Lung microvascular endothelial cell (primary cell): ENCODE data around the gene HPSE. TPM values are rescaled to one million over a fixed set of nuclear protein-coding genes. Genes with fewer than 3 reads are reported as not detected.

ENCODE experiments used
- DNase-seq, 2 donors: peaks; one replicate each; pipeline versions ENCODE4 v3.0.0 to v3.0.0-alpha.2; 2010; ENCODE audit warnings: low read depth in 2 of 2
- total RNA-seq: library from RNA; depleted of rRNA; stranded (reverse); fragments of >200 nt; gene quantifications from 2 replicates; pipeline ENCODE4 v1.2.1, GENCODE V29; 2014

HPSE gene
- 4.4 and 7.3 TPM in 2 replicates for total RNA-seq

DNA sequence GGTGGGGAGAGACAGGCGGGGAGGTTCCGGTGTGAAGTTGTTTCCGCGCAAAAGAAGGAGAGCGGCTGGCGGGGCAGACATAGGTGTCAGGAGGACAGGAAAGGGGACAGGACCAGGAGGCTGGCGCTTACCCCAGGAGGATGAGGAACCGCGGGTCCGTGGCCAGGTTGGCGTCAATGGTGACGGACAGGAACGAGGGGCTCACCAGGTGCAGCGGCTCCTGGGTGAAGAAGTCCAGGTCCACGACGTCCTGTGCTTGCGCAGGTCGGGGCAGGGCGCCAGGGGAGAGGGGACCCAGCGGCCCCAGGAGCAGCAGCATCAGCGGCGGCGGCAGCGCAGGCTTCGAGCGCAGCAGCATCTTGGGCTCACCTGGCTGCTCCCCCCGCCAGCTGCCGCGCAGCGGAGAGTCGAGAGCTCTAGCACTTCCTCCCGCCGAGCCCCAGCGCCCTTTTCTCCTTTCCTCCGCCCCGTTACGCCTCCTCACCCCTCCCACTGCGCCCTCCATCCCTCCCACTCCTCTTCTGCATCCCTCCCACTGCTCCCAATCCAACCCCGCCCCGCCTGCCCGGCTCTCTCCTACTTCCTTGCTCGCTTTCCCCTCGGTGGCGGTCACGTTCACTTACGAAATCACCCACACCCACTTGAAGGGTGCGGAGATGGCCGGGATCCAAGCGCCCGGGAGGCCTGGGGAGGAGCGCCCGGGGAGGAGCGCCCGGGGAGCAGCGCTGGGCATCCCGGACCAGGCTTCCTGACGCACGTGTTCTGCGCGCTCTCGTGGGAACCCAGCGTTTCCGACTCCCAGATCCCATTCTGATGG lies at the start of gene HPSE:
Gene HPSE (minus strand): TSS at position 424 of the 817 bp plus-strand sequence. CDS start 66 bp downstream, at position 358.
- DNase-seq = peak; percentile 48

DNA sequence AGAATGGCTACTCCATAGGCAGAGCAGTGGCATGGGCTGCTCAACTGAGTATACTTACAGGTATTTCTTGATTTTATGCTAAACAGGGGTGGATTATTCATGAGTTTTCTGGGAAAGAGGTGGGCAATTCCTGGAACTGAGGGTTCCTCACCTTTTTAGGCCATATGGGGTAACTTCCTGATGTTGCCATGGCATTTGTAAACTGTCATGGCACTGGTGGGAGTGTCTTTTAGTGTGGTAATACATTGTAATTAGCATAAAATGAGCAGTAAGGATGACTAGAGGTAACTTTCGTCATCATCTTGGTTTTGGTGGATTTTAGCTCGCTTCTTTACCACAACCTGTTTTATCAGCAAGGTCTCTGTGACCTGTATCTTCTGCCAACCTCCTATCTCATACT lies 48.2 kb upstream of the HPSE start:
- DNase-seq = no peak

DNA sequence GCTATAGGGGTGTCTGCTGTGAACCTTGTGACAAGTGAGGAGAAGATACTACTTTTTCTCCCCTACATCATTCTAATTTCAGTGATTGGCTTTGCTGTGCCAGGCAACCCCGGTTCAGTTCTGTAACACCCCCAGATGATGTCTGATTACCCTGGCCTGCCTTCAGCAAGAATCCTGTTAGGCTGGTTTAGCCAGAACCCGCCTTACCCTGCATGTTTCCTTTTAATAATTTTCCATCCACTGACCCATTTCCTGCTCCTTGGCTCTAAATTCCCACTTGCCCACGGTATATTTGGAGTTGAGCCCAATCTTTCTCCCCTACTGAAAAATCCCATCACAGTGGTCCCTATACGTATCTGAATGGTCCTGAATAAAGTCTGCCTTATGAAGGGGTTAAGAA lies 46.5 kb upstream of the HPSE start:
- DNase-seq = no peak

DNA sequence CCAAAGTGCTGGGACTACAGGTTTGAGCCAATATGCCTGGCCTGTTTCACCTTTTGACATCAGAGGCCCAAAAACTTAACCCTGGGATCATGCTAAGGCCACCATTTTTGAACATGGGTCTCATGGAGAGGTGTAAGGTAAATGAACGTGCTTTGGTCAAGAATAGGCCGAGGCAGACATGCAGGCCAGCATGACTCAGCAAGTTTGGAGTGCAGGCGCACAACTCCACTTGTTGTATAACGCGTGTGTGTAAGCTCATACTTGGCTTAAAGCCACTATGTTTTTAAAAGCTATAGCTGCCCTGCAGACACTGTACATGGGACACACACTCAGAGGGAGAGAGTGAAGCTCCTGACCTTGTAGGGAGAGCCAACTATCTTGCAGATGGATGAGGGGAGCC lies 43.8 kb upstream of the HPSE start:
- no peak for DNase-seq

DNA sequence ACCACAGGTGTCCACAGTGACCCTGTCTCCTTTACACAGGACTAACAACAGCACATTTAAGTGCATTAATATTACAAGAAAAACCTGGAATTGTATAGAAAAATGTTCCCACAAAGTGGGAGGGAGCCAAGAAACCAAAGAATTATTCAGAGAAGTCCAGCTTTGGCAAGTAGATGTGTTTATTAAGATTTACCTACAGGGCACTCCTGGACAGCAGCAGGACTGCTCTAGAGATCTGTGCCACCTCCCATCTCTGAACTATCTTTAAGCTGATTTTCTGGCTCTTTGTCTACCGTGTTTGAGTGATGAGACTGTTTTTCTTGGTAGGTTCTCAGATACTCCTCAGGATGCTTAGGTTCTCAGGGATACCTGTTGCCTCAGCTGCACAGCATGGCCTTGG lies 38.3 kb upstream of the HPSE start:
- no peak for DNase-seq

DNA sequence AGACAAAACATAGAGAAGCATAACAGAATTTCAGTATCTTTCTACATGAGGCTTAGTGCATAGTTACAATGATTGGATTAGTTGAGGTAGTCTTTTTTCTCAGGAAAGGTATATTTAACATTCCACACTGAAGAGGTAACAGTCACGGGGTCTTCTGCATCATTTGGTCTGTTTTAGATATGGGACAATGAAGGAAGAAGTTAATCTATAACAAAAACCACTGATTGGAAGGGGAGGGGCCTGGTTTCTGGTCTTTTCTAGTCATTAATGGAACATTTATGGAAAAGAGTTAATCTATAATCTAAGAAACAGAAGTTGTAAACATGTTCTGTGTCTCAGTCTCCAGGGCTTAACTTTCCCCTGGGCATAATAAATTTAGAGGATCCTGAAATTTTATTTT lies 37.3 kb upstream of the HPSE start:
- DNase-seq = no peak

DNA sequence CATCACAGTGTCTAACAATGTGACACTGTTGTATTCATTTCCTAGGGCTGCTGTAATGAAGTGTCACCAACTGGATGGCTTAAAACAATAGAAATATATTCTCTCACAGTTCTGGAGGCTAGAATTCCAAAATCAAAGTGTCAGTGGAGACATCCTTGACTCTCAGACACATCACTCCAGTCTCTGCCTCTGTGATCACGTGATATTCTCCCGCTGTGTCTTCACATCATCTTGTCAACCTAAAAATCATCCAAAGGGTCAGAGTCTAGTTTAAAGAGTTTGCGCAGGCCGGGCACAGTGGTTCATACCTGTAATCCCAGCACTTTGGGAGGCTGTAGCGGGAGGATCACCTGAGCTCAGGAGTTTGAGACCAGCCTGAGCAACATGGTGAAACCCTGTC lies 36.6 kb upstream of the HPSE start:
- DNase-seq = no peak

DNA sequence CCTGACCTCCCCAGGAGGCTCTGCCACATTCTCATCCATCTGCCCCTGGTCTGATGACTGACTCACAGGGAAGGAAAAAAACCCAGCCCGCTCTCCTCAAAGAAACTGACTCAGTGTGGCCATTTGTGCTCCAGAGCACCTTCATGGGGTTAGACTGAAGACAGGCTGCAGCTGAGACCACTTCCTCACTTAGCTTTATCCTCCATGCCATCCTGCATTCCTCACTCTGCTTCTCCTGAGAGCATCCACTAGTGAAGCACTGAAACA lies 35.9 kb upstream of the HPSE start:
- DNase-seq = peak in 1 of 2 donors; percentile 17

DNA sequence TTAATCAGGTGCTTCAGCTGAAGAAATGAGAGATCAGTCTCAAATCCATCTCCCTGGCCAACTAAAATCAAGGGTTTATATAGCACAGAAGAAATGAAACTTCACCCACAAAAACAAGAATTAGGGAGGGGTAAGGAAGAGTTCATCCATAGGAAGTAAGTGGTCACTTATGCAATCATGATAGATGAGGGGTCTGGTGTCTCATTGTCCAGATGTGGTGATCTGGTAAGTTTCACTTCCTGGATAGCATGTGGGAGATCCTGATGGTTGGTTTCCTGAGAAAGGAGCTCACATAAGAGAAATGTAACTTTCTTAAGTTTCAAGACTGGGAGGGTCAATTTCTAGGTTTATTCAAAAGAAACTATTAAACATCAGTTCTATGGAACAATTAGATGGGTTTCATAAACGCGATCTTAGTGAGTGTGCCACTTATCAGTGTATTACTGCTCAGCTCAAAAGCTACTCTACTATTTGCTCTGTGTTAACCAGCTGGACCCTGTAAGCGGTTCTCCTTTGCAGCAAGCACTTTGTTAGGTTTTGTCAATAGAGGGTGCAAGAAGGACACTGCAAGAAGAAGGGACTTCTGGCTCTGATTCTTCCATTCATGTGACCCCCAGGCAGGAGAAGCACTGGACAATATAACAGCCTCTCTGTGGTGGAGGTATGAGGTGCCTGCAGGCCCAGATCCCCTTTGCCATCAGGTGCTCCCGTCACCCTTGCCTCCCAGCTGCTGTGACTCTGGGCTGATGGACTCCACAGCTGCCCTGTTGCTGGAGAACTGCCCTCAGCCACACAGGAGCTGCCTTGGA lies 35.4 kb upstream of the HPSE start:
- DNase-seq = peak in 1 of 2 donors; percentile 9

DNA sequence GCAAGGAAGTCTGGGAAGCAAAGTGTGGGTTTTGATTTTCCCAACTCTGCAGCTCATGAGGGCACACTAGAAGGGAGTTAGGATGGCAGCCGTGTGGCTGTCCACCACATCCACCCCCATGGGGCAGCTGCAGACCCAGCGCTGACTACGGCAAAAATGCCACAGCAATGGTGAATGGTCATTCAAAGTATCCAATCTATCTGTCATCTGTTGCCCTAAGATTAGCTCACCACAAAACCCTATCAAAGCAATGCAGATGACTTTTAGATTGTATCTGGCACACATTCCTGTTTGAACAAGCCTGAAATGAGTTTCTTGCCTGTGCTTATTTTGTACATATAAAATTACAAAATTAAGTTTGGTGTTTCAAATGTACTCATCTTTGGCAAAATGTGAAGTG lies 29.7 kb upstream of the HPSE start:
- DNase-seq = no peak

DNA sequence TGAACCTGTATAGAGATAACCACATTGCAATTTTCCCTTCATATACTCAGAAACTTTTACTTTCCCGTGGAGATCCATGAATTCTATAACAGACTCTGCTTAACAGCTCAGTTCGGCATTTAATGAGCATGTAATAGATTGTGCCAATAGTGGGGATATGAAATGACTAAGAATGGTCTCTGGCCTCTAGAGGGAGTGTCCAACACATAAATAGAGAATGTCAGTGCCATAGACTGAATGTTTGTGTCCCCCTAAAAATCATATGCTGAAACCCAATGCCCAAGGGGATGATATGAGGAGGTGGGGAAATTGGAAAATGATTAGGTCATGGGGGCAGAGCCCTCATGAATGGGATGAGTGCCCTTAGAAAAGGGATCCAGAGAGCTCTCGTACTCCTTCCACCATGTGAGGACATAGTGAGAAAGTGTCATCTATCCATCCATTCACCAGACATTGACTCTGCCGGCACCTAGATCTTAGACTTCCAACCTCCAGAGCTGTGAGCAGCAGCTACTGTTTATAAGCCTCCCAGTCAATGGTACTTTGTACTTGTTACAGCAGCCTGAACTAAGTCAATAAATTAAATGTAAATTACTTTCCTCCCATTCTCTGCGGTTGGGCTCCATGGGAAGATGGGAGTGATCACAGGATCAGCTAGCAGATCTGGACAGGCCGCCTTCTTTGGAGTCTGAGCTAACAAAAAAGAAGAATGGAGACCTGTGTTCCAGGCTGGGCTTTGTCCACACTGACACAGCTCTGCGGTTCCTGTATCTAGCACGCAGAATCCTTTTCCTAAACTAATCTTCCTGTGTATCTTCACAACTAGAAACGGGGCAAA lies 28.1 kb upstream of the HPSE start:
- peak; percentile 48 to 68 for DNase-seq

DNA sequence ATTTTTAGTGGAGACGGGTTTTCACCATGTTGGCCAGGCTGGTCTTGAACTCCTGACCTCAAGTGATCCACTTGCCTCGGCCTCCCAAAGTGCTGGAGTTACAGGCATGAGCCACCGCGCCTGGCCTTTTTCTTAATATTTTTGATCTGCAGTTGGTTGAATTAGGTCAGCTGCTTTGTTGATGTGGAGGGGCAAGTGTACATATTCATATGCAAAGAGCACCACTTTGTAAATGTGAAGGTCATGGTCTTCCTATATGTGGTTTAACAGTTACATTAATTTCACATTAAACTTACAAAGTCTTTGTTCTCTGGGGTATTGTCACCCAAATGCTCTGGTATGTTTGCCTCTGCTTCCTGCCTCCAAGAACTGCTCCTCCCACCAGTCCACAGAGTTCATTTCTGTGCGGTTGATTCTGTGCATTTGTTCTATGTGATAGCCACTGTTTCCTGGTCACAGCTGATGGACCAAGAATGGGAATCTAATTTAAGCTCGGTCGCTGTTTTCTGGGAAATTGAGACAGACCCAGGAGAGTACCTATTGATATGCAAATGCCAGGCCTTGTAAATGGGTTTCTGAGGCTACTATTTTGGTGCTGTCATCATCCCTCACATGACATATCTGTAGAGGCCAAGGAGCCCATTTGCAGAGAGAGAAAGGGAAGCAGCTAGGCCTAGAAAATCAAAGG lies 26.9 kb upstream of the HPSE start:
- no peak for DNase-seq

DNA sequence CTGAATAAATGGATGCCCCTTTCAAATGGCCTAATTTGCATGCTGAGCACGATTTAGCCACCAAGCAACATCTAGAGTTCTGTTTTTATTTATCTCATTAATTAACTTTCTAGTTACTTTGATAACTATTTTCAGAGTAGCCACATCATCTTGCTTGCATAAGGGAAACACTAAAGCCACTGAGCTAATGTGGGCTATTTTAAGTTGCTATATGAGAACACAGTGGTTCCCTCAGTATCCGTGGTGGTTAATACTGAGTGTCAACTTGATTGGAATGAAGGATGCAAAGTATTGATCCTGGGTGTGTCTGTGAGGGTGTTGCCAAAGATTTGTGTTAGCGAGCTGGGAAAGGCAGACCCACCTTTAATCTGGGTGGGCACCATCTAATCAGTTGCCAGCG lies 25.4 kb upstream of the HPSE start:
- no peak for DNase-seq

DNA sequence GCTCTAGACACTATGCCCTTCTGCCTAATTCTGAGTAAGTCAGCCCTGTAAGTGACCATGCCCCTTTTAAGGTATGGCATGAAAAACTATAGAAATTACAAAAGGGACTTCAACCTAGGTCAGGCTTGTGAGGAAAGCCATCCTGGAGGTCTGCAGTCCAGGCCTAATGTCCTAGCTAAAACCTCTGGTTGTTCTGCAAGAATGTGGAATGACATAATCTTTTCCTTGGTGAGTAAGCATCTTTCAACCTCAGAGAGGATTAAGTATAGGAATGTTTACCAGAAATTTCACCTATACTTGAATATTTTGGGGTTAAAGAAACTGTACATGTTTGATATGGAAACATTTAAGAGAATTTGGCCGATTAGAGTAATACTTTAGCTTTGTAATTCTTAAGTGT lies 23.8 kb upstream of the HPSE start:
- peak in 1 of 2 donors; percentile 61 for DNase-seq

DNA sequence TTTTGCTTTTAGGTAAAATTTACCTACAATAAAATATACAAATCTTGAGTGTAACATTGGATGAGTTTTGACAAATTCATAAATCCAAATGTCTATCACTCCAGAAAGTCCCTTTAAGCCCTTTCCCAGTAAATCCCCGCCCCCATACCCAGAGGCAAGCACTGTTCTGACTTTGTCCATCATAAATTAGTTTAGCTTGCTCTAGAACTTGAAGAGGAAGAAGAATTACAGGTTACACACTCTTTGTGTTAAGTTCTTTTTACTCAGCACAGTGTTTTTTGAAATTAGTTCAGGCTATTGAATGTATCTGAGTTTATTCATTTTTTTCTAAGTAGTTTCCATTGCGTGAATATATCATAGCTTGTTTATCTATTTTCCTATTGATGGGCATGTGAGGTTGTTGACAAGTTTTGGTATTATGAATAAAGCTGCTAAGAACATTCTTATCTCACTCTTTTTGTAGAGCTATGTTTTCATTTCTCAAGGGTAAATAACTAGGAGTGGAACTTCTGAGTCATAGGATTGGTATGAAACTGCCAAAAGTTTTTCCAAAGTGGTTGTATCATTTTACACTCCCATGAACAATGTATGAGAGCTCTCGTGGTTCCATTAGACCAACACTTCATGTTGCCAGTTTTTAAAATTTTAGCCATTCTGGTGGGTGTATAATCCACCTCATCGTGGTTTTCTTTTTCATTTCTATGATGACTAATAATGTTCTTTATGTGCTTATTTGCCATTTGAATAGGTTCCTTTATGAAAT lies 22.4 kb upstream of the HPSE start:
- DNase-seq = peak; percentile 81 to 87

DNA sequence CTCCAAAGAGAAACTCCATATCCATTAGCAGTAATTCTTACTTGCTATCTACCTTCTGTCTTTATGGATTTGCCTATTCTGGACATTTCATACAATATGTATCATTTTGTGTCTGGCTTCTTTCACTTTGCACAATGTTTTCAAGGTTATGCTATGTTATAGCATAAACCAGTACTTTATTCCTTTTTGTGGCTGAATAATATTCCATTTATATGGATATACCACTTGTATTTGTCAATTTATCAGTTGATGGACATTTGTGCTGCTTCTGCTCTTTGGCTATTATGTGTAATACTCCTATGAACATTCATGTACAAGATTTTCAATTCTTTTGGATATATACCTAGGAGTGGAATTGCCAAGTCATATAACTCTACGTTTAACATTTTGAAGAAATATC lies 18.9 kb upstream of the HPSE start:
- no peak for DNase-seq

DNA sequence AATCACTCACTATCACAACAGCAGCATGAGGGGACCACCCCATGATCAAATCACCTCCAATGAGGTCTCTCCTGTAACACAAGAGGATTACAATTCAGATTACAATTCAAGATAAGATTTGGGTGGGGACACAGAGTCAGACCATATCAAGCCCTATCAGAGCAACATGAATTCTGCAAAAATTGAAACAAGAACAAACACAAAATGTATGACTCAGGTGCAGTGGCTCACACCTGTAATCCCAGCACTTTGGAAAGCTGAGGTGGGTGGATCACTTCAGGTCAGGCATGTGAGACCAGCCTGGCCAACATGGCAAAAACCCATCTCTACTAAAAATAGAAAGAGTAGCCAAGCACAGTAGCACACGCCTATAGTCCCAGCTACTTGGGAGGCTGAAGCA lies 13.4 kb upstream of the HPSE start:
- no peak for DNase-seq

DNA sequence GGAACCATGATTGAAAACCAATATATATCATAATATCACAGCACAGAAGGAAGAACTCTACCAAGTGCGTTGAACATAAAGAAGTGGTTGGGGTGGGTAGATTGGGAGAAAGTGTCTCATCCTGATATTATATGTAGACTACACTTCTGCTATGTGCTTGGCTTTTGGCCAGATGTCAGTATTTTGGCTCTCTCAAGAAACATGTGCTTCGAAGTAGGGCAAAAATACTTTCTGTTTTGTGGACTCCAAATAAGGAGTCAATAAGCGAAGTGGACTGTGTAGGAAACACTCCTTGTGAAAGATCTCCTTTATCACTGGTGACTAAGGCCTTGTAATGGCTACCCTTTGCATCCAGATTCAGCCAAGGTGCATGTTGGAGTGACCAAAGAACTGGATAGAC lies 7.8 kb upstream of the HPSE start:
- DNase-seq = no peak

DNA sequence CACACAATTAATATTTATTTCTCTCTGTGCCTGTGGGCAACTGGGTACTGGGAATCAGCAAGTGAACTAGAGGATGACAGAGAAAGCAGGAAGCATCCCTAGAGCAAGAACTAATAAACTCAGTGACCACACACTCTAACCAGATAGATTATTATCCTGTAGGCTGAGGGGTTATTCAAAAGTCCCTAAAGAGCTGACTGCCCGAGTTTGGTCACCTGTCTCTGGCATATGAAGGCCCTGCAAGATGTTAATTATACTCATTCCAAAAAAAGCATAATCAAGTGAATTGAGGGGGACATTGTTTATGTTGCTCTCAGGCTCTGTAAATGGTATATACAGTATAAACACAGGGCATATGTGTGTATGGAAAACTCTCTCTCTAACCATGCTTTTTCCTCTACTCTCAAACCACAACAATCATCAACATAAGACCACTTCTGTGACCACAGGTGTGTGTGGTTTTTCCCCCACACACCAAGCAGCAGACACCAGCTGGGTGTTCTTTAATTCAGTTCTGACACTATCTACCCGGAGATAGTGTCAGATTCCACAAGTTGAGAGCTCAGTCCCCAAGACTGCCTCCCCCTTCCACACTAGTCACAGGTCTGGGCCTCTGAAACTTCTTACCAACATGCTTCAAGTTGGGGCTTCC lies 6.2 kb upstream of the HPSE start:
- no peak for DNase-seq

DNA sequence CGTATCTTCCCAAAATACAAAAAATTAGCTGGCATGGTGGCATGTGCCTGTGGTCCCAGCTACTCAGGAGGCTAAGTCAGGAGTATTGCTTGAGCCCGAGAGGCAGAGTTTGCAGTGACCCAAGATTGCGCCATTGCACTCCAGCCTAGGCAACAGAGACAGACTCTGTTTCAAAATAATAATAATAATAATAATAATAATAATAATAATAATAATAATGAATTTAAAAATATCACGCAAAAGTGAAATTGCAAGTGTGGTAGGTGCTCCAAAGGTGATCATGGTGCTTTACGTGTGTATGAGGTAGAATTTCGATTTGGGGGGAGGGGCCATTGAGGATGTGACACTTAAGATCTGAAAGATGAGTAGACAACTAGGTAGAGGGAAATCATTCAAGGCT lies 4.9 kb upstream of the HPSE start:
- DNase-seq = no peak
